Astrocyte (in vitro differentiated cells and primary cell): Measurements from ENCODE around the gene MYO6. TPM values are rescaled to one million over a fixed set of nuclear protein-coding genes. Genes with fewer than 3 reads are reported as not detected.

ENCODE experiments used
- DNase-seq: peaks from one replicate; pipeline ENCODE4 v3.0.0-alpha.2; 2010; ENCODE audit warnings: low read depth
- FAIRE-seq: peaks from 2 replicates; lab custom pipeline; 2011; peaks lifted over from hg19 to GRCh38; lab: Jason Lieb, UNC
- H2AFZ ChIP-seq: 2 replicates; pipeline ENCODE4 v1.6.0; 2012; ENCODE audit warnings: low read depth, low read length, inconsistent platforms
- H3K27ac ChIP-seq: 2 replicates; pipeline ENCODE4 v1.5.1; 2011; ENCODE audit warnings: low read depth, low read length, inconsistent platforms
- H3K27me3 ChIP-seq: 2 replicates; pipeline ENCODE4 v1.6.0; 2011; ENCODE audit warnings: low read length, inconsistent platforms; ENCODE audit not compliant: insufficient read depth
- H3K36me3 ChIP-seq: 2 replicates; pipeline ENCODE4 v1.5.1; 2011; ENCODE audit warnings: low read length, inconsistent platforms; ENCODE audit not compliant: insufficient read depth
- H3K4me1 ChIP-seq: 2 replicates; pipeline ENCODE4 v1.5.1; 2011; ENCODE audit warnings: low read length, inconsistent platforms; ENCODE audit not compliant: insufficient read depth
- H3K4me2 ChIP-seq: 2 replicates; pipeline ENCODE4 v1.6.0; 2012; ENCODE audit warnings: low read length, inconsistent platforms
- H3K4me3 ChIP-seq: 2 replicates; pipeline ENCODE4 v1.5.1; 2011; ENCODE audit warnings: low read depth, mild to moderate bottlenecking, low read length, inconsistent platforms; ENCODE audit not compliant: insufficient read depth
- H3K79me2 ChIP-seq: 2 replicates; pipeline ENCODE4 v1.6.0; 2012; ENCODE audit warnings: mild to moderate bottlenecking, low read length, inconsistent platforms; ENCODE audit not compliant: insufficient read depth
- H3K9ac ChIP-seq: 2 replicates; pipeline ENCODE4 v1.6.0; 2012; ENCODE audit warnings: mild to moderate bottlenecking, low read length, inconsistent platforms
- H3K9me3 ChIP-seq: 2 replicates; pipeline ENCODE4 v1.5.1; 2012; ENCODE audit warnings: low read depth, mild to moderate bottlenecking, low read length, inconsistent platforms; ENCODE audit not compliant: insufficient read depth
- H4K20me1 ChIP-seq: 2 replicates; pipeline ENCODE4 v1.6.0; 2012; ENCODE audit warnings: low read length, inconsistent platforms; ENCODE audit not compliant: insufficient read depth
- H3K27ac Mint-ChIP-seq: one replicate; pipeline ENCODE4 v1.8.0; 2021; ENCODE audit warnings: mild to moderate bottlenecking, mixed read lengths; ENCODE audit not compliant: unreplicated experiment
- H3K27me3 Mint-ChIP-seq: one replicate; pipeline ENCODE4 v1.8.0; 2021; ENCODE audit warnings: low read depth, mixed read lengths; ENCODE audit not compliant: unreplicated experiment
- H3K36me3 Mint-ChIP-seq: one replicate; pipeline ENCODE4 v1.8.0; 2021; ENCODE audit warnings: low read depth, mixed read lengths; ENCODE audit not compliant: unreplicated experiment
- H3K4me1 Mint-ChIP-seq: one replicate; pipeline ENCODE4 v1.8.0; 2021; ENCODE audit warnings: low read depth, mixed read lengths; ENCODE audit not compliant: unreplicated experiment
- H3K4me3 Mint-ChIP-seq: one replicate; pipeline ENCODE4 v1.8.0; 2021; ENCODE audit warnings: mild to moderate bottlenecking, moderate library complexity, mixed read lengths; ENCODE audit not compliant: unreplicated experiment
- H3K9me3 Mint-ChIP-seq: one replicate; pipeline ENCODE4 v1.8.0; 2021; ENCODE audit warnings: mild to moderate bottlenecking, mixed read lengths; ENCODE audit not compliant: unreplicated experiment
- EZH2 ChIP-seq: IDR thresholded peaks from 2 replicates; pipeline ENCODE4 v1.6.1; 2012; ENCODE audit warnings: mild to moderate bottlenecking, low read length, inconsistent platforms; ENCODE audit not compliant: insufficient read depth
- total RNA-seq: library from RNA; stranded (reverse); gene quantifications from 2 replicates; pipeline ENCODE4 v1.2.1, GENCODE V29; 2021
- TF ChIP-seq, protein P1 (sequence below): IDR thresholded peaks from 2 replicates; pipeline ENCODE4 v1.5.1; 2011; ENCODE audit warnings: low read depth, mild to moderate bottlenecking, inconsistent platforms, low read length, moderate library complexity; ENCODE audit not compliant: insufficient read depth

MYO6 gene
- total RNA-seq, 1 donor from 2014 or later, result 33.1 TPM

DNA sequence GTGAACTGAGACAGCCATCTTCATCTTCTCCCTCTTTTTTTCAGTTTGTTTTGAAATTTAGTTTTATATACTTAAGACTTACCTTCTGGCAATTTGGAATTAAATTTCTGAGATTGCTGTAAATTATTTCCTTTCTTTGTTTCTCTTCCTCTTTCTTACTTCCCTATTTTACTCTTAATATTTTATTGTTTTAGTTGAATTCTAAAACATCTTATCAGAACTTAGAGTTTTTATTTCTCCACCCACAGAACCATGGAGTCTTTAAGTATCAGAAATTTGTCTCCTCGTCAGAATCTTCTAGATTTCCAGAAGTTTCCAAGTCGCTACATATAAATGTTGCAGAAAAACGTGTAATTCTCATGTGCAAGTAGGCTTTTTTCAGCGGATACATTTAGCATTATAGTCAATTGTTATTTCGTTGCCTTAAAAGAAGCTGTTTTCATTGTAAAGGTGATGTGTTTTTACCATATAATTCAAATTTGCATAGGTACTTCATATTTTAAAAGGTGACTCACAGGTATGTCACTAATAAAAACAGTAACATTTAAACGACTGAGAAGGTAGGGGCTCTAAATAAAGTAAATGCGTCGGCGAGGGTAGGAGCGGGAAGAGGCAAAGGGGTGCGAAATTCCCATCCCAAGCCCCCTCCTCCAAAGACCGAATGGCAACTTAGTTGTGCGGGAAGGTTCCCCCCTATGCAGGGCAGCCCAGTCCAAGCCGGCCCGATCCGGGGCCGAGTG, 866 bp upstream of the MYO6 start:
- Mint-ChIP-seq H3K27ac (peak overlapping the region; percentile 78), H3K9me3 (no peaks in the 10 kb centered on the region), H3K36me3 (no peaks in the 10 kb centered on the region), H3K4me1 (peaks cover 10% of the 10 kb centered on the region), H3K27me3 (no peaks in the 10 kb centered on the region), H3K4me3 (peak overlapping the region; percentile 90)
- Histone ChIP-seq H3K79me2 (peaks cover 25% of the 10 kb centered on the region), H3K4me1 (peaks cover 16% of the 10 kb centered on the region), H3K36me3 (no peaks in the 10 kb centered on the region), H3K9ac (peak overlapping the region; percentile 97), H3K4me2 (peak overlapping the region; percentile 98), H3K4me3 (peak overlapping the region; percentile 84), H3K27me3 (no peaks in the 10 kb centered on the region), H4K20me1 (no peaks in the 10 kb centered on the region), H3K9me3 (no peaks in the 10 kb centered on the region), H3K27ac (peak overlapping the region; percentile 85), H2AFZ (peak overlapping the region; percentile 100)
- no peak for TF ChIP-seq EZH2
- TF ChIP-seq, protein P1, sequence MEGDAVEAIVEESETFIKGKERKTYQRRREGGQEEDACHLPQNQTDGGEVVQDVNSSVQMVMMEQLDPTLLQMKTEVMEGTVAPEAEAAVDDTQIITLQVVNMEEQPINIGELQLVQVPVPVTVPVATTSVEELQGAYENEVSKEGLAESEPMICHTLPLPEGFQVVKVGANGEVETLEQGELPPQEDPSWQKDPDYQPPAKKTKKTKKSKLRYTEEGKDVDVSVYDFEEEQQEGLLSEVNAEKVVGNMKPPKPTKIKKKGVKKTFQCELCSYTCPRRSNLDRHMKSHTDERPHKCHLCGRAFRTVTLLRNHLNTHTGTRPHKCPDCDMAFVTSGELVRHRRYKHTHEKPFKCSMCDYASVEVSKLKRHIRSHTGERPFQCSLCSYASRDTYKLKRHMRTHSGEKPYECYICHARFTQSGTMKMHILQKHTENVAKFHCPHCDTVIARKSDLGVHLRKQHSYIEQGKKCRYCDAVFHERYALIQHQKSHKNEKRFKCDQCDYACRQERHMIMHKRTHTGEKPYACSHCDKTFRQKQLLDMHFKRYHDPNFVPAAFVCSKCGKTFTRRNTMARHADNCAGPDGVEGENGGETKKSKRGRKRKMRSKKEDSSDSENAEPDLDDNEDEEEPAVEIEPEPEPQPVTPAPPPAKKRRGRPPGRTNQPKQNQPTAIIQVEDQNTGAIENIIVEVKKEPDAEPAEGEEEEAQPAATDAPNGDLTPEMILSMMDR, result no peak
- no peak for FAIRE-seq
- DNase-seq, result no peak

- H3K4me2 ChIP-seq, result peak overlapping the region; percentile 26
- Mint-ChIP-seq H3K4me3 (no peak overlapping the region), H3K27ac (no peak overlapping the region), H3K27me3 (no peaks in the 10 kb centered on the region), H3K36me3 (no peaks in the 10 kb centered on the region), H3K4me1 (peaks cover 18% of the 10 kb centered on the region), H3K9me3 (no peaks in the 10 kb centered on the region)
- H2AFZ ChIP-seq, result no peak overlapping the region
- FAIRE-seq, result no peak
- peaks cover 38% of the 10 kb centered on the region for H3K79me2 ChIP-seq
- H3K9ac ChIP-seq, result no peak overlapping the region
- DNase-seq, result no peak
- H3K9me3 ChIP-seq, result no peaks in the 10 kb centered on the region
- no peaks in the 10 kb centered on the region for H3K27me3 ChIP-seq
- no peak overlapping the region for H3K4me3 ChIP-seq
- H3K4me1 ChIP-seq, result peaks cover 22% of the 10 kb centered on the region
- H3K27ac ChIP-seq, result no peak overlapping the region
- no peaks in the 10 kb centered on the region for H4K20me1 ChIP-seq
- H3K36me3 ChIP-seq, result no peaks in the 10 kb centered on the region
- TF ChIP-seq, protein P1, result no peak
- no peak for TF ChIP-seq EZH2
Measured at GRCh38 chr6:75751443-75751842, 2.4 kb downstream of the MYO6 start.

DNA sequence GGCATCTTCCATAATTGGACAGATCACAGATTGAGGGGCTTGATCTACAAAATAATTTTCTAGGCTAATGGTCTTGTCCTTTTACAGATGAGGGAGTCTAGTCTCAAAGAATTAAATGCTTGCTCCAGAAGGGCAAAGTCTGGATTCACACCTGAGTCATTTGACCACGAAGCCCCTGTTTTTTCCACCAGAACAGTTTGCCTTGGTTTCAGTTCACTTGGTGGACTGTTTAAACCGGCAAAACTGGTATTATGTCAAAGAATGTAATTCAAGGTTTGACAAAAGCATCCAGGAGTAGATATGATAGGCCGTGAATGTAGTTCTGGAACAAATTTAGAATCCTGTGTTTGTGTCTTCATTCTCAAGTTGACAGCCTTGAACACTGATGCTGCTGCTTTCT, 3.3 kb downstream of the MYO6 start:
- Histone ChIP-seq H3K4me2 (peak overlapping the region; percentile 60), H3K27me3 (no peaks in the 10 kb centered on the region), H3K36me3 (no peaks in the 10 kb centered on the region), H4K20me1 (no peaks in the 10 kb centered on the region), H3K79me2 (peaks cover 46% of the 10 kb centered on the region), H2AFZ (no peak overlapping the region), H3K27ac (peak overlapping the region; percentile 17), H3K4me3 (no peak overlapping the region), H3K4me1 (peaks cover 22% of the 10 kb centered on the region), H3K9ac (no peak overlapping the region), H3K9me3 (no peaks in the 10 kb centered on the region)
- Mint-ChIP-seq H3K27me3 (no peaks in the 10 kb centered on the region), H3K27ac (peak overlapping the region; percentile 20), H3K36me3 (no peaks in the 10 kb centered on the region), H3K4me3 (peak overlapping the region; percentile 35), H3K4me1 (peaks cover 19% of the 10 kb centered on the region), H3K9me3 (no peaks in the 10 kb centered on the region)
- DNase-seq (peak; percentile 31), FAIRE-seq (no peak)
- TF ChIP-seq, protein P1, result no peak
- no peak for TF ChIP-seq EZH2
